NOMO-1 treated with dmso at 0.1 percent for 144 hours (cell line): ENCODE data around the gene ANKK1.

Experiments used
- DNase-seq: peaks from one replicate; lab custom pipeline; 2025; ENCODE audit not compliant: unreplicated experiment; lab: John Stamatoyannopoulos, UW

The ANKK1 gene

GRCh38 chr11:113387605-113388211 lies at the start of gene ANKK1:
Gene ANKK1, plus strand, starts transcription at chr11:113387779. Its CDS starts 106 bp downstream, at chr11:113387885.
- no peak for DNase-seq

GRCh38 chr11:113338730-113339129 lies 48.8 kb upstream of the ANKK1 start:
- no peak for DNase-seq

GRCh38 chr11:113339929-113340589 lies 47.5 kb upstream of the ANKK1 start:
- DNase-seq = no peak

GRCh38 chr11:113341388-113342165 lies 46.0 kb upstream of the ANKK1 start:
- DNase-seq = no peak

GRCh38 chr11:113345978-113346377 lies 41.6 kb upstream of the ANKK1 start:
- DNase-seq = no peak

GRCh38 chr11:113349528-113349927 lies 38.1 kb upstream of the ANKK1 start:
- DNase-seq = no peak

- DNase-seq = no peak
Observed at GRCh38 chr11:113350336-113351067, 37.1 kb upstream of the ANKK1 start.

GRCh38 chr11:113351068-113351450 lies 36.5 kb upstream of the ANKK1 start:
- DNase-seq = no peak

GRCh38 chr11:113351480-113351879 lies 36.1 kb upstream of the ANKK1 start:
- DNase-seq = no peak

- no peak for DNase-seq
Observed at GRCh38 chr11:113356203-113356602, 31.4 kb upstream of the ANKK1 start.

- DNase-seq = no peak
Observed at GRCh38 chr11:113363406-113363805, 24.2 kb upstream of the ANKK1 start.

- DNase-seq = no peak
Observed at GRCh38 chr11:113363996-113364641, 23.5 kb upstream of the ANKK1 start.

GRCh38 chr11:113365895-113366294 lies 21.7 kb upstream of the ANKK1 start:
- DNase-seq = no peak

- DNase-seq = no peak
Observed at GRCh38 chr11:113369411-113369810, 18.2 kb upstream of the ANKK1 start.

GRCh38 chr11:113370634-113371033 lies 16.9 kb upstream of the ANKK1 start:
- no peak for DNase-seq

GRCh38 chr11:113372309-113372708 lies 15.3 kb upstream of the ANKK1 start:
- DNase-seq = no peak

- DNase-seq = no peak
Observed at GRCh38 chr11:113373306-113373705, 14.3 kb upstream of the ANKK1 start.

GRCh38 chr11:113373981-113374560 lies 13.5 kb upstream of the ANKK1 start:
- DNase-seq = no peak

GRCh38 chr11:113375402-113375801 lies 12.2 kb upstream of the ANKK1 start:
- no peak for DNase-seq

GRCh38 chr11:113376156-113376555 lies 11.4 kb upstream of the ANKK1 start:
- DNase-seq = no peak
